Thyroid gland (tissue), 4 donors: Measurements from ENCODE around the gene FGF23. TPM values are rescaled to one million over a fixed set of nuclear protein-coding genes. Genes with fewer than 3 reads are reported as not detected.

ENCODE experiments used
- total RNA-seq, 4 donors: library from RNA; depleted of rRNA; stranded (reverse); fragments of >200 nt; gene quantifications; one replicate each; pipeline ENCODE4 v1.2.3, GENCODE V29; 2016

FGF23 gene
- total RNA-seq, 4 donors from 2014 or later = not detected

Other genes starting within 250 kb of the FGF23 start
- gene CCND2, start 106.0 kb downstream of the FGF23 start, total RNA-seq = 100 to 1,000 TPM in 3 of 4 donors, 10 to 100 TPM in 1; 81.4 to 135 (median 122) TPM
- 1 to 10 TPM; 4.0 to 6.3 (median 5.4) TPM for gene TIGAR, start 58.5 kb downstream of the FGF23 start, total RNA-seq
- not detected for gene FGF6, start 66.1 kb upstream of the FGF23 start, total RNA-seq
- 10 to 100 TPM in 1 of 4 donors, 1 to 10 TPM in 2, under 1 TPM in 1; 0.67 to 10.2 (median 3.1) TPM for gene RAD51AP1, start 159.2 kb upstream of the FGF23 start, total RNA-seq
- 10 to 100 TPM; 23.5 to 46.5 (median 41.7) TPM for gene DYRK4, start 182.5 kb upstream of the FGF23 start, total RNA-seq